Neuronal stem cell (in vitro differentiated cells): ENCODE data around the gene SORCS3.
A peak's percentile ranks its signal among the peaks of the same experiment; 100 is the strongest.

Experiments
- DNase-seq: peaks from one replicate; pipeline ENCODE4 v3.0.0-alpha.2; 2013; ENCODE audit warnings: low spot score
- H2AFZ ChIP-seq: one replicate; pipeline ENCODE4 v1.6.1; 2013; ENCODE audit warnings: mild to moderate bottlenecking, low read length, inconsistent platforms
- H2AK5ac ChIP-seq: 2 replicates; pipeline ENCODE4 v1.6.1; 2013; ENCODE audit warnings: low read depth, mild to moderate bottlenecking, inconsistent platforms, low read length, moderate library complexity, mixed read lengths
- H2BK120ac ChIP-seq: 2 replicates; pipeline ENCODE4 v1.6.1; 2013; ENCODE audit warnings: low read depth, mild to moderate bottlenecking, inconsistent platforms, low read length, moderate library complexity, mixed read lengths
- H2BK12ac ChIP-seq: one replicate; pipeline ENCODE4 v1.6.1; 2013; ENCODE audit warnings: low read length, inconsistent platforms
- H2BK15ac ChIP-seq: 2 replicates; pipeline ENCODE4 v1.6.1; 2013; ENCODE audit warnings: mild to moderate bottlenecking, low read length, inconsistent platforms, mixed read lengths
- H2BK5ac ChIP-seq: one replicate; pipeline ENCODE4 v1.6.1; 2013; ENCODE audit warnings: inconsistent platforms, mild to moderate bottlenecking, low read length, moderate library complexity
- H3K14ac ChIP-seq: one replicate; pipeline ENCODE4 v1.6.1; 2013; ENCODE audit warnings: low read length, inconsistent platforms
- H3K18ac ChIP-seq: 2 replicates; pipeline ENCODE4 v1.6.1; 2013; ENCODE audit warnings: low read length, inconsistent platforms
- H3K23ac ChIP-seq: 2 replicates; pipeline ENCODE4 v1.6.1; 2013; ENCODE audit warnings: low read depth, mild to moderate bottlenecking, mixed read lengths, low read length, inconsistent platforms; ENCODE audit not compliant: poor library complexity
- H3K27ac ChIP-seq: replicated peaks from 3 replicates; pipeline ENCODE4 v1.5.1; 2013; ENCODE audit warnings: low read length, inconsistent platforms
- H3K27me3 ChIP-seq, 3 experiments: 2 replicates each; pipeline ENCODE4 v1.6.1; 2013; ENCODE audit warnings: low read length in 3 of 3, mild to moderate bottlenecking in 2 of 3, inconsistent platforms in 1 of 3, low read depth in 1 of 3, mixed read lengths in 1 of 3, moderate library complexity in 1 of 3; ENCODE audit not compliant: control insufficient read depth in 3 of 3, insufficient read depth in 3 of 3
- H3K36me3 ChIP-seq, 2 donors: replicated peaks in 1 of 2; 2 replicates each; pipeline ENCODE4 v1.6.1; 2013; ENCODE audit warnings: low read length in 2 of 2; ENCODE audit not compliant: control insufficient read depth in 2 of 2, insufficient read depth in 2 of 2
- H3K4ac ChIP-seq: 2 replicates; pipeline ENCODE4 v1.6.1; 2013; ENCODE audit warnings: inconsistent platforms, mild to moderate bottlenecking, low read length, moderate library complexity
- H3K4me1 ChIP-seq, 2 donors: 1 replicate in 1 of 2; 2 replicates in 1 of 2; pipeline ENCODE4 v1.6.1; 2013; ENCODE audit warnings: low read length in 2 of 2, low read depth in 1 of 2; ENCODE audit not compliant: control insufficient read depth in 2 of 2, insufficient read depth in 1 of 2
- H3K4me2 ChIP-seq: one replicate; pipeline ENCODE4 v1.6.1; 2013; ENCODE audit warnings: mild to moderate bottlenecking, low read length, inconsistent platforms; ENCODE audit not compliant: insufficient read depth, poor library complexity, severe bottlenecking
- H3K4me3 ChIP-seq, 2 donors: 2 replicates each; pipeline ENCODE4 v1.5.1; 2013; ENCODE audit warnings: low read length in 2 of 2, mild to moderate bottlenecking in 2 of 2, inconsistent platforms in 1 of 2, moderate library complexity in 1 of 2
- H3K79me1 ChIP-seq: one replicate; pipeline ENCODE4 v1.6.1; 2013; ENCODE audit warnings: low read depth, mild to moderate bottlenecking, inconsistent platforms, low read length, moderate library complexity
- H3K9ac ChIP-seq: one replicate; pipeline ENCODE4 v1.6.1; 2013; ENCODE audit warnings: mild to moderate bottlenecking, low read depth, low read length, inconsistent platforms; ENCODE audit not compliant: poor library complexity
- H3K9me3 ChIP-seq, 2 donors: replicated peaks in 1 of 2; 2 replicates each; pipeline versions ENCODE3 to v1.6.1; 2013; ENCODE audit warnings: low read length in 2 of 2, mild to moderate bottlenecking in 2 of 2, inconsistent platforms in 1 of 2, low read depth in 1 of 2, mixed read lengths in 1 of 2, moderate library complexity in 1 of 2; ENCODE audit not compliant: control insufficient read depth in 2 of 2, insufficient read depth in 1 of 2
- H4K8ac ChIP-seq: one replicate; pipeline ENCODE4 v1.6.1; 2013; ENCODE audit warnings: low read depth, mild to moderate bottlenecking, inconsistent platforms, low read length, moderate library complexity
- H4K91ac ChIP-seq: one replicate; pipeline ENCODE4 v1.6.1; 2013; ENCODE audit warnings: low read length, low read depth, mild to moderate bottlenecking, inconsistent platforms; ENCODE audit not compliant: poor library complexity
- WGBS, 2 donors: extraction: QIAGEN DNeasy Blood & Tissue Kit; methylation state at CpG; one replicate each; pipeline ENCODE4 v1.1.7; 2013; ENCODE audit warnings: missing lambda C conversion rate in 2 of 2, mixed read lengths in 1 of 2; ENCODE audit not compliant: insufficient read length in 2 of 2, insufficient replicate concordance in 1 of 2; ENCODE audit errors: extremely low coverage in 2 of 2; 5-methylcytosine and 5-hydroxymethylcytosine counted together

The SORCS3 gene

DNA sequence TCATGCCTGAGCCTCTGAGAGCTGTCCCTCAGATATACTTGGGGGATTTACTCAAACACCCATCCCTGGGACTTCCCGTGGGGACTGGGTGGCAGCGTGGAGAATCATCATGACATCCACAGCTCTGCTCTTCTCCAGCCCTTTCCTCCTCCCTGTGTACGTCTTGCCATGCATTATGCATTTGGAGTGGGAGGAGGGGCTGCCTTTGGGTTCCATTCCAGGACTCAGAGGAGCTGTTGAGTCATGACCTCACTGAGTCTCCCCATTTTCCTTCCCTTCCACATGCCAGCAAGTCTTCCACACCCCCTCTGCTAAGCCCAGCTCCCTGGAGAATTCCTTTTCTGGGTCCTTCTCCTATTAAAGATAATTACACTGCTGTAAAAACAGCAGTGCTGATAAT is 480.7 kb downstream of the SORCS3 start:
- Histone ChIP-seq H2BK15ac (no peak overlapping the region), H3K4ac (no peak overlapping the region), H3K18ac (no peak overlapping the region), H3K23ac (no peak overlapping the region), H3K27ac (no peak overlapping the region), H3K4me1 (peaks cover 0 to 4% of the 10 kb centered on the region in 2 donors), H2BK12ac (no peak overlapping the region), H2BK5ac (no peak overlapping the region), H3K79me1 (no peaks in the 10 kb centered on the region), H2AK5ac (no peak overlapping the region), H3K4me2 (no peak overlapping the region), H2BK120ac (no peak overlapping the region), H4K91ac (no peak overlapping the region), H3K4me3 (no peak overlapping the region), H2AFZ (no peak overlapping the region), H3K36me3 (no peaks in the 10 kb centered on the region), H3K9ac (no peak overlapping the region), H3K27me3 (no peaks in the 10 kb centered on the region), H3K14ac (no peak overlapping the region), H4K8ac (no peak overlapping the region), H3K9me3 (peaks cover 0 to 6% of the 10 kb centered on the region in 2 donors)
- no peak for DNase-seq
- WGBS, 2 donors: no CpG with 5 or more reads among the region's 3 CpGs

DNA sequence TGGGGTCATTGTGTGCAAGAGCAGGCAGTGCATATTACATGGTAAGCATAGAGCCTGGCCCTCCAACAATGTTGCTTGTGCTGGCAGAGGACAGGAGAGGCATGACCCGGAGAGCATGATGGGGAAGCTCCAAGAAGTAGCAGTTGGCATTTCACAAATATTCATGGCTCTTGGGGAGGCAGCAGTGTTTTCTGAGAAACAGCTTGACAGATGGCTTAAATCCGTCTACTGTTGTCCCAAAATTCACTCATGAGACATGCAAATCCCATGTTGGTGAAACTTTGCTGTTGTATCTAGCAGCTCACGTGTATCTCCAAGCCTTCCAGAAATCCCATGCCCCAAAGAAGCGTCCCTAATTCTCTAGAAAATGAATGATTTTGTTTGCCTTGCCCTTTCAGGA is 487.0 kb downstream of the SORCS3 start:
- Histone ChIP-seq H3K23ac (no peak overlapping the region), H3K4me3 (no peak overlapping the region), H3K79me1 (no peaks in the 10 kb centered on the region), H4K8ac (no peak overlapping the region), H2BK5ac (no peak overlapping the region), H3K14ac (no peak overlapping the region), H3K9me3 (no peaks in the 10 kb centered on the region), H3K27ac (no peak overlapping the region), H2BK15ac (no peak overlapping the region), H3K4me1 (peaks cover 5 to 8% of the 10 kb centered on the region in 2 donors), H3K4ac (no peak overlapping the region), H3K27me3 (no peaks in the 10 kb centered on the region), H2BK120ac (no peak overlapping the region), H2AK5ac (no peak overlapping the region), H3K9ac (no peak overlapping the region), H3K36me3 (no peaks in the 10 kb centered on the region), H2BK12ac (no peak overlapping the region), H3K18ac (no peak overlapping the region), H3K4me2 (no peak overlapping the region), H4K91ac (no peak overlapping the region), H2AFZ (no peak overlapping the region)
- no CpG with 5 or more reads among the region's 4 CpGs for WGBS, 2 donors
- no peak for DNase-seq

DNA sequence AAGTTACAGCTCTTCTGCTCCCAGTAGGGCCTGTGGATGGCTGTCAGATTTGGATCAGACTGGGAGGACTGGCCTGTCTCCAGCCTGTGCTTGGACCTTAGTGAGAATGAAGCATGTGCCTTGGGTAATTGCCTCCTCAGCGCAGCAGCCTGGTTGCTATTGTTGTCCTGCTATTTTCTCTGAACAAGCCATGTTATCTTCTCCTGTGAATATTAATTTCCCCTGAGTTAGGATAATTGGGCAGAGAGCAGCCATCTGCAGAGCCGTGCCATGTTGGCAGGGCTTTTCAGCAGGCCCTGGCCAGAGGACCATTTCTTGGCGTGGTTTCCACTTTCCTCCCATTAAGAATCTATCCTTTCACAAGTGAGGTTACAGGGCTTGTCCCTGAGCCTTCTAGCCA is 497.3 kb downstream of the SORCS3 start:
- Histone ChIP-seq H3K9ac (no peak overlapping the region), H3K23ac (no peak overlapping the region), H4K91ac (no peak overlapping the region), H2AFZ (peak overlapping the region; percentile 11), H3K27me3 (no peaks in the 10 kb centered on the region), H2BK12ac (no peak overlapping the region), H3K18ac (peak overlapping the region; percentile 81), H3K79me1 (no peaks in the 10 kb centered on the region), H2AK5ac (no peak overlapping the region), H3K4me3 (no peak overlapping the region), H2BK5ac (no peak overlapping the region), H3K27ac (no peak overlapping the region), H3K4ac (no peak overlapping the region), H3K36me3 (no peaks in the 10 kb centered on the region), H3K4me2 (no peak overlapping the region), H2BK15ac (no peak overlapping the region), H2BK120ac (no peak overlapping the region), H3K14ac (no peak overlapping the region), H3K9me3 (no peaks in the 10 kb centered on the region), H4K8ac (no peak overlapping the region), H3K4me1 (peaks cover 4 to 12% of the 10 kb centered on the region in 2 donors)
- no peak for DNase-seq
- no CpG with 5 or more reads among the region's 3 CpGs for WGBS, 2 donors

DNA sequence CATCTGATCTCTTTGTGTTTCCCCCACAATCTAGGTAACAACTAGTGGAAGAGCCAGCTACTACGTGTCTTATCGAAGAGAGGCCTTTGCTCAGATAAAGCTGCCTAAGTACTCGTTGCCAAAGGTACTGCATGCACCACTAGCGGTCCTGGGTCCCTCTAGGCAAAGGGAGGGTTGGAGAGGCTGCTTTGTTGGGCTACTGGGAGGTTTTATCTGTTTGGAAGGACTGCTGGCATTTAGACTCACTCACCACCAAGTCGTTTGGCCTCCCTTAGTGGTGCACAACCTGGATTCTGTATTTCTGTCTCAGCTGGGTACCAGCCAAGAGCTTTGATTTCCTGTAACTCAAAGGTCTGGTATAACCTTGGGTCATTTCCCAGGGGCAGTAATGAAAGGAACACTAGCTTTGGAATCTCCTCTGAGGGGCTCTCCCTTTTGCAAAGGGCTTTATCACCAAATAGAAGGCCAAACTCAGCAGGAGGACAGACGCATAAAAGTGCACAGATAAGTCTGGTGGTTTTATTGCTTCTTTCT is 498.3 kb downstream of the SORCS3 start:
- H2AFZ ChIP-seq: peak overlapping the region; percentile 25
- no peak overlapping the region for H4K8ac ChIP-seq
- no peaks in the 10 kb centered on the region for H3K79me1 ChIP-seq
- no peaks in the 10 kb centered on the region for H3K27me3 ChIP-seq
- peak overlapping the region; percentile 11 for H3K18ac ChIP-seq
- no peak for DNase-seq
- H2BK5ac ChIP-seq: no peak overlapping the region
- H2BK120ac ChIP-seq: no peak overlapping the region
- no peak overlapping the region for H2BK15ac ChIP-seq
- no peak overlapping the region for H4K91ac ChIP-seq
- no peak overlapping the region for H3K4ac ChIP-seq
- H3K23ac ChIP-seq: no peak overlapping the region
- no peak overlapping the region for H2BK12ac ChIP-seq
- WGBS, 2 donors: no CpG with 5 or more reads among the region's 6 CpGs
- no peaks in the 10 kb centered on the region for H3K9me3 ChIP-seq
- no peak overlapping the region for H3K14ac ChIP-seq
- H3K4me3 ChIP-seq: no peak overlapping the region
- no peak overlapping the region for H3K9ac ChIP-seq
- no peak overlapping the region for H2AK5ac ChIP-seq
- H3K27ac ChIP-seq: no peak overlapping the region
- no peak overlapping the region for H3K4me2 ChIP-seq
- H3K36me3 ChIP-seq: no peaks in the 10 kb centered on the region
- H3K4me1 ChIP-seq: peaks cover 4 to 12% of the 10 kb centered on the region in 2 donors
